Activated T-helper 1 cell treated with anti-CD3 and anti-CD28 coated beads, Interleukin-2, amount 50 U/mL, for 16 hours (primary cell): ENCODE data around the gene RAB11FIP4.
A peak's percentile ranks its signal among the peaks of the same experiment; 100 is the strongest.

Experiments used
- DNase-seq, 2 donors: peaks; one replicate each; pipeline ENCODE4 v3.0.0-alpha.2; 2020; ENCODE audit warnings: low read depth in 1 of 2, low spot score in 1 of 2

RAB11FIP4 gene

GRCh38 chr17:31541559-31541958, 150.1 kb downstream of the RAB11FIP4 start:
- DNase-seq: no peak

- DNase-seq: no peak
These were observed 152.7 kb downstream of the RAB11FIP4 start for GRCh38 chr17:31544186-31544585.

GRCh38 chr17:31546650-31547049, 155.2 kb downstream of the RAB11FIP4 start:
- DNase-seq: no peak

- no peak for DNase-seq
These were observed 157.2 kb downstream of the RAB11FIP4 start for GRCh38 chr17:31548709-31549108.

GRCh38 chr17:31549121-31549524, 157.6 kb downstream of the RAB11FIP4 start:
- DNase-seq: no peak

- DNase-seq: peak; percentile 84 to 87
These were observed 158.3 kb downstream of the RAB11FIP4 start for GRCh38 chr17:31549525-31550388.

- DNase-seq: no peak
These were observed 159.0 kb downstream of the RAB11FIP4 start for GRCh38 chr17:31550389-31551056.

GRCh38 chr17:31552568-31552967, 161.1 kb downstream of the RAB11FIP4 start:
- no peak for DNase-seq

- no peak for DNase-seq
These were observed 162.0 kb downstream of the RAB11FIP4 start for GRCh38 chr17:31553506-31553905.

- no peak for DNase-seq
These were observed 163.5 kb downstream of the RAB11FIP4 start for GRCh38 chr17:31554930-31555329.

GRCh38 chr17:31556969-31557645, 165.6 kb downstream of the RAB11FIP4 start:
- no peak for DNase-seq

- DNase-seq: peak; percentile 8 to 47
These were observed 167.5 kb downstream of the RAB11FIP4 start for GRCh38 chr17:31558748-31559583.

- DNase-seq: no peak
These were observed 168.4 kb downstream of the RAB11FIP4 start for GRCh38 chr17:31559584-31560501.

- no peak for DNase-seq
These were observed 169.3 kb downstream of the RAB11FIP4 start for GRCh38 chr17:31560616-31561235.

GRCh38 chr17:31561469-31562375, 170.2 kb downstream of the RAB11FIP4 start:
- no peak for DNase-seq

- DNase-seq: no peak
These were observed 170.9 kb downstream of the RAB11FIP4 start for GRCh38 chr17:31562376-31562840.

GRCh38 chr17:31564291-31564690, 172.8 kb downstream of the RAB11FIP4 start:
- DNase-seq: no peak

GRCh38 chr17:31564883-31565301, 173.4 kb downstream of the RAB11FIP4 start:
- no peak for DNase-seq
